Stomach (tissue), 9 donors: ENCODE data around the gene FHL1. TPM values are rescaled to one million over a fixed set of nuclear protein-coding genes. Genes with fewer than 3 reads are reported as not detected.

Experiments used
- DNase-seq, 2 donors: peaks; one replicate each; pipeline versions ENCODE4 v3.0.0 to v3.0.0-alpha.2; 2013 to 2019
- H3K27ac ChIP-seq, 5 donors: fragments of 200-600 bp in 4 of 5; sonication (generic) in 4 of 5; one replicate each; pipeline ENCODE4 v1.5.1; 2013 to 2019; ENCODE audit warnings: mild to moderate bottlenecking in 1 of 5, moderate library complexity in 1 of 5
- H3K27me3 ChIP-seq, 3 donors: fragments of 200-600 bp; sonication (generic); one replicate each; pipeline ENCODE4 v1.5.1; 2017 to 2019; ENCODE audit warnings: mixed run types in 1 of 3
- H3K36me3 ChIP-seq, 4 donors: fragments of 200-600 bp; sonication (generic); 1 replicate in 3 of 4; 2 replicates in 1 of 4; pipeline ENCODE4 v1.5.1; 2016 to 2019
- H3K4me1 ChIP-seq, 4 donors: fragments of 200-600 bp; sonication (generic); one replicate each; pipeline ENCODE4 v1.5.1; 2016 to 2019
- H3K4me3 ChIP-seq, 4 donors: fragments of 200-600 bp; sonication (generic) in 3 of 4; one replicate each; pipeline ENCODE4 v1.5.1; 2016 to 2019; ENCODE audit warnings: mild to moderate bottlenecking in 1 of 4
- H3K9me3 ChIP-seq, 4 donors: fragments of 200-600 bp; sonication (generic); one replicate each; pipeline ENCODE4 v1.5.1; 2016 to 2019
- CTCF ChIP-seq, 7 experiments: fragments of 450-650 bp in 4 of 7; fragments of 200-600 bp in 3 of 7; sonication (generic) in 3 of 7; IDR thresholded peaks; one replicate each; pipeline ENCODE4 v1.5.1; 2016 to 2019; ENCODE audit warnings: antibody characterized with exemption in 7 of 7, control low read depth in 2 of 7, mild to moderate bottlenecking in 1 of 7
- EP300 ChIP-seq: sonication (generic); formaldehyde crosslinking; IDR thresholded peaks from one replicate; pipeline ENCODE4 v1.6.1; 2017; ENCODE audit warnings: antibody characterized with exemption
- POLR2A ChIP-seq, 4 donors: fragments of 450-650 bp; IDR thresholded peaks; one replicate each; pipeline ENCODE4 v1.6.1; 2016; ENCODE audit warnings: antibody characterized with exemption in 4 of 4, control low read depth in 2 of 4, mild to moderate bottlenecking in 1 of 4, moderate library complexity in 1 of 4
- POLR2AphosphoS5 ChIP-seq, 3 donors: sonication (generic); formaldehyde crosslinking; IDR thresholded peaks; one replicate each; pipeline ENCODE4 v1.6.1; 2016; ENCODE audit warnings: antibody characterized with exemption in 3 of 3
- WGBS, 5 donors: extraction: QIAGEN DNeasy Blood & Tissue Kit in 3 of 5; methylation state at CpG; one replicate each; pipeline versions ENCODE4 v1.1.5 to v1.1.7; 2013 to 2018; 5-methylcytosine and 5-hydroxymethylcytosine counted together
- intact Hi-C: fragments of 100-400 bp; cut with DNase I; formaldehyde crosslinking; loops from one replicate; pipeline ENCODE4 v1.15.1; 2023; ENCODE audit warnings: low total_unique reads
- polyA plus RNA-seq, 3 donors: library from polyadenylated mRNA; stranded (reverse); fragments of 200-250 nt; gene quantifications; one replicate each; pipeline ENCODE4 v1.2.3, GENCODE V29; 2013
- total RNA-seq, 5 donors: library from RNA; depleted of rRNA; stranded (reverse); fragments of >200 nt; gene quantifications; one replicate each; pipeline versions ENCODE4 v1.1.0 to v1.2.3, GENCODE V29; 2014 to 2016
- donor health status: healthy with polysubstance abuse.
- donor health status: Bipolar disorder and iron deficiency.
- donor health status: healthy.

FHL1 gene
- total and polyA plus RNA-seq, 8 donors: 101 to 1,286 (median 337) TPM

- 62 to 85% (median 81%) methylated on average over 6 of the region's 6 CpGs for WGBS, 5 donors
- intact Hi-C loops: no loop called here
- H3K4me1 ChIP-seq: peaks cover 0 to 16% (median 0%) of the 10 kb centered on the region in 4 donors
- H3K9me3 ChIP-seq: peaks cover 0 to 3% (median 0%) of the 10 kb centered on the region in 4 donors
- TF ChIP-seq POLR2A (IDR thresholded peaks at IDR 0.05): no peak
- TF ChIP-seq EP300: no peak
- no peak for TF ChIP-seq CTCF (IDR thresholded peaks at IDR 0.05)
- no peak for TF ChIP-seq POLR2AphosphoS5 (IDR thresholded peaks at IDR 0.05)
- DNase-seq: peak in 1 of 2 donors; percentile 13
- H3K4me3 ChIP-seq: no peak overlapping the region
- H3K27ac ChIP-seq: peak overlapping the region in 4 of 5 donors; percentile 25 to 79 (median 49)
- H3K27me3 ChIP-seq: no peaks in the 10 kb centered on the region
- no peaks in the 10 kb centered on the region for H3K36me3 ChIP-seq
Observed at GRCh38 chrX:136126371-136126770, 21.0 kb upstream of the FHL1 start.

- H3K27ac ChIP-seq: peak overlapping the region in 4 of 5 donors; percentile 38 to 79 (median 54)
- WGBS, 5 donors: 41 to 67% (median 48%) methylated on average over 3 of the region's 3 CpGs
- H3K4me1 ChIP-seq: peaks cover 0 to 11% (median 0%) of the 10 kb centered on the region in 4 donors
- peaks cover 0 to 6% (median 0%) of the 10 kb centered on the region in 4 donors for H3K9me3 ChIP-seq
- intact Hi-C loops: no loop called here
- DNase-seq: peak in 1 of 2 donors; percentile 25
- no peak overlapping the region for H3K4me3 ChIP-seq
- H3K36me3 ChIP-seq: no peaks in the 10 kb centered on the region
- TF ChIP-seq POLR2A (IDR thresholded peaks at IDR 0.05): no peak
- no peak for TF ChIP-seq POLR2AphosphoS5 (IDR thresholded peaks at IDR 0.05)
- no peak for TF ChIP-seq CTCF (IDR thresholded peaks at IDR 0.05)
- TF ChIP-seq EP300: no peak
- no peaks in the 10 kb centered on the region for H3K27me3 ChIP-seq
Observed at GRCh38 chrX:136126872-136127406, 20.4 kb upstream of the FHL1 start.

GRCh38 chrX:136128743-136129142 lies 18.6 kb upstream of the FHL1 start:
- TF ChIP-seq EP300 (no peak), CTCF (IDR thresholded peaks at IDR 0.05) (no peak), POLR2AphosphoS5 (IDR thresholded peaks at IDR 0.05) (no peak), POLR2A (IDR thresholded peaks at IDR 0.05) (no peak)
- no peak for DNase-seq
- peaks cover 0 to 8% (median 0%) of the 10 kb centered on the region in 4 donors for H3K4me1 ChIP-seq
- no peaks in the 10 kb centered on the region for H3K27me3 ChIP-seq
- H3K36me3 ChIP-seq: no peaks in the 10 kb centered on the region
- peaks cover 0 to 6% (median 0%) of the 10 kb centered on the region in 4 donors for H3K9me3 ChIP-seq
- intact Hi-C loops: no loop called here
- 79 to 98% (median 89%) methylated on average over 2 of the region's 2 CpGs for WGBS, 5 donors
- H3K27ac ChIP-seq: no peak overlapping the region
- H3K4me3 ChIP-seq: no peak overlapping the region

GRCh38 chrX:136130931-136131833 lies 16.2 kb upstream of the FHL1 start:
- no peak for TF ChIP-seq CTCF (IDR thresholded peaks at IDR 0.05)
- no peak for TF ChIP-seq POLR2AphosphoS5 (IDR thresholded peaks at IDR 0.05)
- TF ChIP-seq POLR2A (IDR thresholded peaks at IDR 0.05): no peak
- TF ChIP-seq EP300: no peak
- no peak for DNase-seq
- WGBS, 5 donors: 68 to 84% (median 78%) methylated on average over 6 of the region's 6 CpGs
- H3K27me3 ChIP-seq: no peaks in the 10 kb centered on the region
- intact Hi-C loops: no loop called here
- no peaks in the 10 kb centered on the region for H3K36me3 ChIP-seq
- H3K27ac ChIP-seq: no peak overlapping the region
- H3K4me1 ChIP-seq: peaks cover 0 to 8% (median 0%) of the 10 kb centered on the region in 4 donors
- no peak overlapping the region for H3K4me3 ChIP-seq
- peaks cover 0 to 6% (median 0%) of the 10 kb centered on the region in 4 donors for H3K9me3 ChIP-seq
